HEK293 (cell line): Measurements from ENCODE around the gene KIF3B.
A peak's percentile ranks its signal among the peaks of the same experiment; 100 is the strongest.

Experiments used
- MYNN ChIP-seq: fragments of 450-650 bp; formaldehyde crosslinking; IDR thresholded peaks from 2 replicates; pipeline ENCODE4 v1.5.1; 2016; ENCODE audit warnings: missing biosample characterization, missing genetic modification characterization, borderline replicate concordance
- SCRT2 ChIP-seq: fragments of 450-650 bp; formaldehyde crosslinking; IDR thresholded peaks from 2 replicates; pipeline ENCODE4 v1.5.1; 2016; ENCODE audit warnings: missing biosample characterization, missing genetic modification characterization
- WT1 ChIP-seq: fragments of 450-650 bp; formaldehyde crosslinking; IDR thresholded peaks from 2 replicates; pipeline ENCODE4 v1.5.1; 2016; ENCODE audit warnings: missing biosample characterization, missing genetic modification characterization
- ZFP37 ChIP-seq: fragments of 450-650 bp; formaldehyde crosslinking; IDR thresholded peaks from 2 replicates; pipeline ENCODE4 v1.5.1; 2016; ENCODE audit warnings: missing biosample characterization, missing genetic modification characterization
- ZFP41 ChIP-seq: fragments of 450-650 bp; formaldehyde crosslinking; IDR thresholded peaks from 2 replicates; pipeline ENCODE4 v1.5.1; 2016; ENCODE audit warnings: missing biosample characterization, missing genetic modification characterization, borderline replicate concordance
- ZNF10 ChIP-seq: fragments of 450-650 bp; formaldehyde crosslinking; IDR thresholded peaks from 2 replicates; pipeline ENCODE4 v1.5.1; 2017; ENCODE audit warnings: missing biosample characterization, missing genetic modification characterization
- ZNF121 ChIP-seq: fragments of 450-650 bp; formaldehyde crosslinking; IDR thresholded peaks from 2 replicates; pipeline ENCODE4 v1.5.1; 2016; ENCODE audit warnings: missing biosample characterization, missing genetic modification characterization
- ZNF140 ChIP-seq: fragments of 450-650 bp; formaldehyde crosslinking; IDR thresholded peaks from 2 replicates; pipeline ENCODE4 v1.5.1; 2016; ENCODE audit warnings: missing biosample characterization, missing genetic modification characterization
- ZNF146 ChIP-seq: fragments of 450-650 bp; formaldehyde crosslinking; IDR thresholded peaks from 2 replicates; pipeline ENCODE4 v1.5.1; 2016; ENCODE audit warnings: missing biosample characterization, missing genetic modification characterization
- ZNF16 ChIP-seq: fragments of 450-650 bp; formaldehyde crosslinking; IDR thresholded peaks from 2 replicates; pipeline ENCODE4 v1.5.1; 2016; ENCODE audit warnings: low read depth, missing biosample characterization, missing genetic modification characterization
- ZNF175 ChIP-seq: fragments of 450-650 bp; formaldehyde crosslinking; IDR thresholded peaks from 2 replicates; pipeline ENCODE4 v1.5.1; 2016; ENCODE audit warnings: missing biosample characterization, missing genetic modification characterization
- ZNF184 ChIP-seq: fragments of 450-650 bp; IDR thresholded peaks from 2 replicates; pipeline ENCODE4 v1.5.1; 2018; ENCODE audit warnings: missing biosample characterization, mild to moderate bottlenecking, missing genetic modification characterization
- ZNF2 ChIP-seq: fragments of 450-650 bp; formaldehyde crosslinking; IDR thresholded peaks from 2 replicates; pipeline ENCODE4 v1.5.1; 2016; ENCODE audit warnings: missing biosample characterization, missing genetic modification characterization
- ZNF324 ChIP-seq: fragments of 450-650 bp; formaldehyde crosslinking; IDR thresholded peaks from 2 replicates; pipeline ENCODE4 v1.5.1; 2016; ENCODE audit warnings: missing biosample characterization, missing genetic modification characterization
- ZNF514 ChIP-seq: fragments of 450-650 bp; formaldehyde crosslinking; IDR thresholded peaks from 2 replicates; pipeline ENCODE4 v1.5.1; 2016; ENCODE audit warnings: missing biosample characterization, missing genetic modification characterization
- ZNF530 ChIP-seq: fragments of 450-650 bp; formaldehyde crosslinking; IDR thresholded peaks from 2 replicates; pipeline ENCODE4 v1.5.1; 2016; ENCODE audit warnings: low read depth, missing biosample characterization, missing genetic modification characterization
- ZNF548 ChIP-seq: fragments of 450-650 bp; formaldehyde crosslinking; IDR thresholded peaks from 2 replicates; pipeline ENCODE4 v1.5.1; 2016; ENCODE audit warnings: missing biosample characterization, missing genetic modification characterization
- ZNF624 ChIP-seq: fragments of 450-650 bp; formaldehyde crosslinking; IDR thresholded peaks from 2 replicates; pipeline ENCODE4 v1.5.1; 2017; ENCODE audit warnings: missing biosample characterization, missing genetic modification characterization
- ZNF791 ChIP-seq: fragments of 450-650 bp; formaldehyde crosslinking; IDR thresholded peaks from 2 replicates; pipeline ENCODE4 v1.5.1; 2016; ENCODE audit warnings: missing biosample characterization, missing genetic modification characterization
- ZSCAN16 ChIP-seq: fragments of 450-650 bp; formaldehyde crosslinking; IDR thresholded peaks from 2 replicates; pipeline ENCODE4 v1.5.1; 2016; ENCODE audit warnings: missing biosample characterization, missing genetic modification characterization
- TF ChIP-seq, protein P1 (sequence below): fragments of 450-650 bp; formaldehyde crosslinking; IDR thresholded peaks from 2 replicates; pipeline ENCODE4 v1.5.1; 2016; ENCODE audit warnings: missing biosample characterization, missing genetic modification characterization
- TF ChIP-seq, protein P2 (sequence below): fragments of 450-650 bp; formaldehyde crosslinking; conservative IDR thresholded peaks from 2 replicates; pipeline ENCODE4 v1.5.1; 2016; ENCODE audit warnings: low read depth, missing biosample characterization, missing genetic modification characterization
- TF ChIP-seq, protein P3 (sequence below): fragments of 450-650 bp; formaldehyde crosslinking; IDR thresholded peaks from 2 replicates; pipeline ENCODE4 v1.5.1; 2016; ENCODE audit warnings: missing biosample characterization, missing genetic modification characterization
- TF ChIP-seq, protein P4 (sequence below): fragments of 450-650 bp; formaldehyde crosslinking; IDR thresholded peaks from 2 replicates; pipeline ENCODE4 v1.5.1; 2017; ENCODE audit warnings: missing biosample characterization, missing genetic modification characterization
- TF ChIP-seq, protein P5 (sequence below): fragments of 450-650 bp; formaldehyde crosslinking; conservative IDR thresholded peaks from 2 replicates; pipeline ENCODE4 v1.5.1; 2016; ENCODE audit warnings: low read depth, missing biosample characterization, missing genetic modification characterization

KIF3B gene

DNA sequence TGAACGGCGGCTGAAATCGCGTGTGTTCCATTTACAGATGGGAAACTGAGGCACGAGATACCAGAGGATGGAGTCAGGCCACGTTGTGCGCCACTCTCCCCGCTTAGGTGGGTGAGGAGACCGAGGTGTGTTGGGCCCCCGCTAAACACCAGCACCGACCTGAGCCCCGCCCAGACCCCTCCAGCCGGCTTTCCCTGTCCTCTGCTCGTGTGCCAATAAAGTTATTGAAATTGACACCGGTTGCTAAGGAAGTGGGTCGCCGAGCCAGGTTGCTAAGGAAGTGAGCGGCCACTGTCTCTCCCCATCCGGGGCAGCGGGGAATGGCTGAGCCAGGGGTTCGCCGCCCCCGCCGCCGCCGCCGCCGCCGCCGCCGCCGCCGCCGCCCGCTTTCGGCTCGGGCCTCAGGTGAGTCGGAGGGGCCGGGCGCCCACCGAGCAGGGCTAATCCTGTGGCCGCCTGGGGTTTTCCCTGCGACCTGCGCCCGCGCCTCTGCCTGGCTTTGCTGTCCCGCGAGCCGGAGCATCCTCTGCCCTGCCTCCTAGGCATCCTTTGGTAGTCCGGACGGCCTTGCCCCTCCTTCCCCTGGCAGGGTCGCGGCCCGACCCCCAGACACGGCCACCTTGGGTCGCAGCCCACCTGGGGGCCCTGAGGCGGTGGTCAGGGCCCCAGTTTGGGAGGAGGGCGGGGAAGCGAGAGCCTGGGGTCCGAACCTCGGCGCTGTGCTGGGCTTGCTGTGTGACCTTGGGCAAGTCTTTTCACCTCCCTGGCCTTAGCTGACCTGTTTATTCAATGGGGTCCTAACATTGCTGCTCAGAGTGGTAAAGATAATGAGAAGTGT lies at the start of gene KIF3B (continued):
- TF ChIP-seq, protein P1, sequence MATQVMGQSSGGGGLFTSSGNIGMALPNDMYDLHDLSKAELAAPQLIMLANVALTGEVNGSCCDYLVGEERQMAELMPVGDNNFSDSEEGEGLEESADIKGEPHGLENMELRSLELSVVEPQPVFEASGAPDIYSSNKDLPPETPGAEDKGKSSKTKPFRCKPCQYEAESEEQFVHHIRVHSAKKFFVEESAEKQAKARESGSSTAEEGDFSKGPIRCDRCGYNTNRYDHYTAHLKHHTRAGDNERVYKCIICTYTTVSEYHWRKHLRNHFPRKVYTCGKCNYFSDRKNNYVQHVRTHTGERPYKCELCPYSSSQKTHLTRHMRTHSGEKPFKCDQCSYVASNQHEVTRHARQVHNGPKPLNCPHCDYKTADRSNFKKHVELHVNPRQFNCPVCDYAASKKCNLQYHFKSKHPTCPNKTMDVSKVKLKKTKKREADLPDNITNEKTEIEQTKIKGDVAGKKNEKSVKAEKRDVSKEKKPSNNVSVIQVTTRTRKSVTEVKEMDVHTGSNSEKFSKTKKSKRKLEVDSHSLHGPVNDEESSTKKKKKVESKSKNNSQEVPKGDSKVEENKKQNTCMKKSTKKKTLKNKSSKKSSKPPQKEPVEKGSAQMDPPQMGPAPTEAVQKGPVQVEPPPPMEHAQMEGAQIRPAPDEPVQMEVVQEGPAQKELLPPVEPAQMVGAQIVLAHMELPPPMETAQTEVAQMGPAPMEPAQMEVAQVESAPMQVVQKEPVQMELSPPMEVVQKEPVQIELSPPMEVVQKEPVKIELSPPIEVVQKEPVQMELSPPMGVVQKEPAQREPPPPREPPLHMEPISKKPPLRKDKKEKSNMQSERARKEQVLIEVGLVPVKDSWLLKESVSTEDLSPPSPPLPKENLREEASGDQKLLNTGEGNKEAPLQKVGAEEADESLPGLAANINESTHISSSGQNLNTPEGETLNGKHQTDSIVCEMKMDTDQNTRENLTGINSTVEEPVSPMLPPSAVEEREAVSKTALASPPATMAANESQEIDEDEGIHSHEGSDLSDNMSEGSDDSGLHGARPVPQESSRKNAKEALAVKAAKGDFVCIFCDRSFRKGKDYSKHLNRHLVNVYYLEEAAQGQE: no peak
- TF ChIP-seq ZNF324 (tag by site-specific recombination) (peak; percentile 73), ZNF530 (tag by site-specific recombination) (no peak), ZNF140 (tag by site-specific recombination) (no peak), WT1 (tag by site-specific recombination) (peak; percentile 27; the same call in 1 of the 2 replicates), ZNF514 (tag by site-specific recombination) (no peak), MYNN (tag by site-specific recombination) (peak; percentile 52; the same call in 1 of the 2 replicates), ZFP41 (tag by site-specific recombination) (no peak), ZSCAN16 (tag by site-specific recombination) (no peak), ZNF175 (no peak), ZNF10 (tag by site-specific recombination) (no peak), ZNF121 (tag by site-specific recombination) (no peak), ZNF2 (tag by site-specific recombination) (no peak), ZNF184 (tag by site-specific recombination) (peak; percentile 58; the same call in 1 of the 2 replicates), ZNF548 (tag by site-specific recombination) (no peak), ZNF791 (no peak), ZNF146 (tag by site-specific recombination) (no peak), ZNF624 (tag by site-specific recombination) (no peak), SCRT2 (no peak), ZNF16 (no peak), ZFP37 (tag by site-specific recombination) (no peak)
- TF ChIP-seq, protein P2, sequence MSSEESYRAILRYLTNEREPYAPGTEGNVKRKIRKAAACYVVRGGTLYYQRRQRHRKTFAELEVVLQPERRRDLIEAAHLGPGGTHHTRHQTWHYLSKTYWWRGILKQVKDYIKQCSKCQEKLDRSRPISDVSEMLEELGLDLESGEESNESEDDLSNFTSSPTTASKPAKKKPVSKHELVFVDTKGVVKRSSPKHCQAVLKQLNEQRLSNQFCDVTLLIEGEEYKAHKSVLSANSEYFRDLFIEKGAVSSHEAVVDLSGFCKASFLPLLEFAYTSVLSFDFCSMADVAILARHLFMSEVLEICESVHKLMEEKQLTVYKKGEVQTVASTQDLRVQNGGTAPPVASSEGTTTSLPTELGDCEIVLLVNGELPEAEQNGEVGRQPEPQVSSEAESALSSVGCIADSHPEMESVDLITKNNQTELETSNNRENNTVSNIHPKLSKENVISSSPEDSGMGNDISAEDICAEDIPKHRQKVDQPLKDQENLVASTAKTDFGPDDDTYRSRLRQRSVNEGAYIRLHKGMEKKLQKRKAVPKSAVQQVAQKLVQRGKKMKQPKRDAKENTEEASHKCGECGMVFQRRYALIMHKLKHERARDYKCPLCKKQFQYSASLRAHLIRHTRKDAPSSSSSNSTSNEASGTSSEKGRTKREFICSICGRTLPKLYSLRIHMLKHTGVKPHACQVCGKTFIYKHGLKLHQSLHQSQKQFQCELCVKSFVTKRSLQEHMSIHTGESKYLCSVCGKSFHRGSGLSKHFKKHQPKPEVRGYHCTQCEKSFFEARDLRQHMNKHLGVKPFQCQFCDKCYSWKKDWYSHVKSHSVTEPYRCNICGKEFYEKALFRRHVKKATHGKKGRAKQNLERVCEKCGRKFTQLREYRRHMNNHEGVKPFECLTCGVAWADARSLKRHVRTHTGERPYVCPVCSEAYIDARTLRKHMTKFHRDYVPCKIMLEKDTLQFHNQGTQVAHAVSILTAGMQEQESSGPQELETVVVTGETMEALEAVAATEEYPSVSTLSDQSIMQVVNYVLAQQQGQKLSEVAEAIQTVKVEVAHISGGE (tag by site-specific recombination): peak; percentile 70
- TF ChIP-seq, protein P3, sequence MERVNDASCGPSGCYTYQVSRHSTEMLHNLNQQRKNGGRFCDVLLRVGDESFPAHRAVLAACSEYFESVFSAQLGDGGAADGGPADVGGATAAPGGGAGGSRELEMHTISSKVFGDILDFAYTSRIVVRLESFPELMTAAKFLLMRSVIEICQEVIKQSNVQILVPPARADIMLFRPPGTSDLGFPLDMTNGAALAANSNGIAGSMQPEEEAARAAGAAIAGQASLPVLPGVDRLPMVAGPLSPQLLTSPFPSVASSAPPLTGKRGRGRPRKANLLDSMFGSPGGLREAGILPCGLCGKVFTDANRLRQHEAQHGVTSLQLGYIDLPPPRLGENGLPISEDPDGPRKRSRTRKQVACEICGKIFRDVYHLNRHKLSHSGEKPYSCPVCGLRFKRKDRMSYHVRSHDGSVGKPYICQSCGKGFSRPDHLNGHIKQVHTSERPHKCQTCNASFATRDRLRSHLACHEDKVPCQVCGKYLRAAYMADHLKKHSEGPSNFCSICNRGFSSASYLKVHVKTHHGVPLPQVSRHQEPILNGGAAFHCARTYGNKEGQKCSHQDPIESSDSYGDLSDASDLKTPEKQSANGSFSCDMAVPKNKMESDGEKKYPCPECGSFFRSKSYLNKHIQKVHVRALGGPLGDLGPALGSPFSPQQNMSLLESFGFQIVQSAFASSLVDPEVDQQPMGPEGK (tag by site-specific recombination): peak; percentile 80
- TF ChIP-seq, protein P4, sequence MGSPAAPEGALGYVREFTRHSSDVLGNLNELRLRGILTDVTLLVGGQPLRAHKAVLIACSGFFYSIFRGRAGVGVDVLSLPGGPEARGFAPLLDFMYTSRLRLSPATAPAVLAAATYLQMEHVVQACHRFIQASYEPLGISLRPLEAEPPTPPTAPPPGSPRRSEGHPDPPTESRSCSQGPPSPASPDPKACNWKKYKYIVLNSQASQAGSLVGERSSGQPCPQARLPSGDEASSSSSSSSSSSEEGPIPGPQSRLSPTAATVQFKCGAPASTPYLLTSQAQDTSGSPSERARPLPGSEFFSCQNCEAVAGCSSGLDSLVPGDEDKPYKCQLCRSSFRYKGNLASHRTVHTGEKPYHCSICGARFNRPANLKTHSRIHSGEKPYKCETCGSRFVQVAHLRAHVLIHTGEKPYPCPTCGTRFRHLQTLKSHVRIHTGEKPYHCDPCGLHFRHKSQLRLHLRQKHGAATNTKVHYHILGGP: no peak
- TF ChIP-seq, protein P5, sequence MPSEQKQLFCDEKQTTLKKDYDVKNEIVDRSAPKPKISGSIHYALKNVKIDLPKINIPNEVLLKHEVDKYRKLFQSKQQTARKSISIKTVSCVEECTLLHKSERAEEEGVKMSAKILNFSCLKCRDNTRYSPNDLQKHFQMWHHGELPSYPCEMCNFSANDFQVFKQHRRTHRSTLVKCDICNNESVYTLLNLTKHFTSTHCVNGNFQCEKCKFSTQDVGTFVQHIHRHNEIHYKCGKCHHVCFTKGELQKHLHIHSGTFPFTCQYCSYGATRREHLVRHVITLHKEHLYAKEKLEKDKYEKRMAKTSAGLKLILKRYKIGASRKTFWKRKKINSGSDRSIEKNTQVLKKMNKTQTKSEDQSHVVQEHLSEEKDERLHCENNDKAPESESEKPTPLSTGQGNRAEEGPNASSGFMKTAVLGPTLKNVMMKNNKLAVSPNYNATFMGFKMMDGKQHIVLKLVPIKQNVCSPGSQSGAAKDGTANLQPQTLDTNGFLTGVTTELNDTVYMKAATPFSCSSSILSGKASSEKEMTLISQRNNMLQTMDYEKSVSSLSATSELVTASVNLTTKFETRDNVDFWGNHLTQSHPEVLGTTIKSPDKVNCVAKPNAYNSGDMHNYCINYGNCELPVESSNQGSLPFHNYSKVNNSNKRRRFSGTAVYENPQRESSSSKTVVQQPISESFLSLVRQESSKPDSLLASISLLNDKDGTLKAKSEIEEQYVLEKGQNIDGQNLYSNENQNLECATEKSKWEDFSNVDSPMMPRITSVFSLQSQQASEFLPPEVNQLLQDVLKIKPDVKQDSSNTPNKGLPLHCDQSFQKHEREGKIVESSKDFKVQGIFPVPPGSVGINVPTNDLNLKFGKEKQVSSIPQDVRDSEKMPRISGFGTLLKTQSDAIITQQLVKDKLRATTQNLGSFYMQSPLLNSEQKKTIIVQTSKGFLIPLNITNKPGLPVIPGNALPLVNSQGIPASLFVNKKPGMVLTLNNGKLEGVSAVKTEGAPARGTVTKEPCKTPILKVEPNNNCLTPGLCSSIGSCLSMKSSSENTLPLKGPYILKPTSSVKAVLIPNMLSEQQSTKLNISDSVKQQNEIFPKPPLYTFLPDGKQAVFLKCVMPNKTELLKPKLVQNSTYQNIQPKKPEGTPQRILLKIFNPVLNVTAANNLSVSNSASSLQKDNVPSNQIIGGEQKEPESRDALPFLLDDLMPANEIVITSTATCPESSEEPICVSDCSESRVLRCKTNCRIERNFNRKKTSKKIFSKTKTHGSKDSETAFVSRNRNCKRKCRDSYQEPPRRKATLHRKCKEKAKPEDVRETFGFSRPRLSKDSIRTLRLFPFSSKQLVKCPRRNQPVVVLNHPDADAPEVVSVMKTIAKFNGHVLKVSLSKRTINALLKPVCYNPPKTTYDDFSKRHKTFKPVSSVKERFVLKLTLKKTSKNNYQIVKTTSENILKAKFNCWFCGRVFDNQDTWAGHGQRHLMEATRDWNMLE (tag by site-specific recombination): peak; percentile 86
